Neural cell (in vitro differentiated cells): ENCODE results near the gene TRAF2. TPM values are rescaled to one million over a fixed set of nuclear protein-coding genes. Genes with fewer than 3 reads are reported as not detected.

Source experiments
- H2AFZ ChIP-seq: fragments of 200-600, 300-800 bp; sonication (generic), shearing (Covaris generic); 2 replicates; pipeline ENCODE4 v1.6.0; 2014; ENCODE audit warnings: low read depth, mild to moderate bottlenecking, antibody characterized with exemption, low read length, moderate library complexity
- H3F3A ChIP-seq: fragments of 200-600 bp; shearing (Covaris generic); 2 replicates; pipeline ENCODE4 v1.6.1; 2016; ENCODE audit warnings: mild to moderate bottlenecking, moderate library complexity, mixed read lengths, antibody characterized with exemption, low read length; ENCODE audit not compliant: insufficient read depth, poor library complexity, severe bottlenecking
- H3K27ac ChIP-seq: fragments of 200-600, 300-800 bp; sonication (generic), shearing (Covaris generic); 2 replicates; pipeline ENCODE4 v1.5.1; 2014; ENCODE audit warnings: mild to moderate bottlenecking, low read length, moderate library complexity
- H3K27me3 ChIP-seq: fragments of 300-800, 200-600 bp; sonication (generic), shearing (Covaris generic); 2 replicates; pipeline ENCODE4 v1.6.0; 2014; ENCODE audit warnings: mild to moderate bottlenecking, low read depth, low read length, moderate library complexity; ENCODE audit not compliant: insufficient read depth
- H3K36me3 ChIP-seq: fragments of 300-800, 200-600 bp; sonication (generic), shearing (Covaris generic); 2 replicates; pipeline ENCODE4 v1.5.1; 2014; ENCODE audit warnings: mild to moderate bottlenecking, antibody characterized with exemption, low read length, moderate library complexity; ENCODE audit not compliant: insufficient read depth
- H3K4me2 ChIP-seq: fragments of 300-800, 200-600 bp; sonication (generic), shearing (Covaris generic); 2 replicates; pipeline ENCODE4 v1.6.0; 2014; ENCODE audit warnings: mild to moderate bottlenecking, low read length
- H3K4me3 ChIP-seq: fragments of 300-800, 200-600 bp; sonication (generic), shearing (Covaris generic); 2 replicates; pipeline ENCODE4 v1.5.1; 2014; ENCODE audit warnings: mild to moderate bottlenecking, low read length, moderate library complexity
- H3K79me2 ChIP-seq: fragments of 200-600 bp; shearing (Covaris generic); replicated peaks from 2 replicates; pipeline ENCODE4 v1.6.0; 2014; ENCODE audit warnings: mild to moderate bottlenecking, low read length, moderate library complexity; ENCODE audit not compliant: insufficient read depth
- H3K9ac ChIP-seq: fragments of 300-800, 200-600 bp; sonication (generic), shearing (Covaris generic); 2 replicates; pipeline ENCODE4 v1.6.1; 2016; ENCODE audit warnings: mild to moderate bottlenecking, low read length, mixed read lengths
- H3K9me2 ChIP-seq: fragments of 200-600 bp; shearing (Covaris generic); 2 replicates; pipeline ENCODE4 v1.6.1; 2016; ENCODE audit warnings: mild to moderate bottlenecking, low read length, mixed read lengths; ENCODE audit not compliant: insufficient read depth
- H3K9me3 ChIP-seq: fragments of 200-600, 300-800 bp; sonication (generic), shearing (Covaris generic); 2 replicates; pipeline ENCODE4 v1.6.1; 2016; ENCODE audit warnings: mild to moderate bottlenecking, mixed run types, low read length, moderate library complexity, mixed read lengths
- H4K20me1 ChIP-seq: fragments of 200-600 bp; shearing (Covaris generic); 2 replicates; pipeline ENCODE4 v1.6.1; 2016; ENCODE audit warnings: mild to moderate bottlenecking, mixed run types; ENCODE audit not compliant: insufficient read depth
- CTCF ChIP-seq: fragments of 450-650 bp; IDR thresholded peaks from 2 replicates; pipeline ENCODE4 v1.5.1; 2014; ENCODE audit warnings: antibody characterized with exemption, mild to moderate bottlenecking, moderate library complexity; ENCODE audit not compliant: poor library complexity, severe bottlenecking
- EP300 ChIP-seq: fragments of 450-650 bp; conservative IDR thresholded peaks from 2 replicates; pipeline ENCODE4 v1.6.1; 2014; ENCODE audit warnings: antibody characterized with exemption, mild to moderate bottlenecking, moderate library complexity; ENCODE audit not compliant: poor library complexity, severe bottlenecking
- EZH2 ChIP-seq: fragments of 200-600, 300-800 bp; shearing (Covaris generic), sonication (generic); IDR thresholded peaks from 2 replicates; pipeline ENCODE4 v1.6.1; 2014; ENCODE audit warnings: antibody characterized with exemption, low read length, borderline replicate concordance, mild to moderate bottlenecking; ENCODE audit not compliant: insufficient read depth, poor library complexity, severe bottlenecking
- POLR2AphosphoS5 ChIP-seq: IDR thresholded peaks from 2 replicates; pipeline ENCODE4 v1.6.1; 2012
- RAD21 ChIP-seq: fragments of 450-650 bp; conservative IDR thresholded peaks from 2 replicates; pipeline ENCODE4 v1.6.1; 2014; ENCODE audit warnings: antibody characterized with exemption, mild to moderate bottlenecking, moderate library complexity
- REST ChIP-seq: IDR thresholded peaks from 2 replicates; pipeline ENCODE4 v1.6.1; 2012; ENCODE audit warnings: borderline replicate concordance
- SMC3 ChIP-seq: fragments of 450-650 bp; conservative IDR thresholded peaks from 2 replicates; pipeline ENCODE4 v1.6.1; 2014; ENCODE audit warnings: antibody characterized with exemption, mild to moderate bottlenecking, moderate library complexity; ENCODE audit not compliant: poor library complexity
- polyA plus RNA-seq: library from polyadenylated mRNA; depleted of rRNA; stranded (reverse); fragments of >200 nt; gene quantifications from 2 replicates; pipeline ENCODE4 v1.2.3, GENCODE V29; 2014

TRAF2 gene
- polyA plus RNA-seq, 1 donor from 2014 or later: 14.6 TPM

- Histone ChIP-seq H4K20me1 (no peaks in the 10 kb centered on the region), H3K9ac (no peak overlapping the region), H3F3A (no peaks in the 10 kb centered on the region), H3K9me2 (no peaks in the 10 kb centered on the region), H3K9me3 (no peaks in the 10 kb centered on the region), H2AFZ (no peak overlapping the region), H3K27me3 (no peaks in the 10 kb centered on the region), H3K4me3 (no peak overlapping the region), H3K27ac (no peak overlapping the region), H3K4me2 (no peak overlapping the region), H3K79me2 (peaks cover 8% of the 10 kb centered on the region), H3K36me3 (peaks cover 6% of the 10 kb centered on the region)
- no peak for TF ChIP-seq RAD21
- TF ChIP-seq EP300: no peak
- TF ChIP-seq POLR2AphosphoS5: no peak
- TF ChIP-seq EZH2: no peak
- TF ChIP-seq REST: no peak
- TF ChIP-seq CTCF: no peak
- no peak for TF ChIP-seq SMC3
These were observed 54.4 kb downstream of the TRAF2 start for GRCh38 chr9:136940526-136941230.

GRCh38 chr9:136941231-136942111, 55.2 kb downstream of the TRAF2 start:
- H3K4me3 ChIP-seq: no peak overlapping the region
- no peaks in the 10 kb centered on the region for H3F3A ChIP-seq
- H3K4me2 ChIP-seq: no peak overlapping the region
- no peak for TF ChIP-seq RAD21
- H2AFZ ChIP-seq: no peak overlapping the region
- no peak overlapping the region for H3K27ac ChIP-seq
- H3K9me2 ChIP-seq: no peaks in the 10 kb centered on the region
- H3K79me2 ChIP-seq: peaks cover 8% of the 10 kb centered on the region
- H4K20me1 ChIP-seq: no peaks in the 10 kb centered on the region
- peaks cover 6% of the 10 kb centered on the region for H3K36me3 ChIP-seq
- H3K9me3 ChIP-seq: no peaks in the 10 kb centered on the region
- no peak overlapping the region for H3K9ac ChIP-seq
- H3K27me3 ChIP-seq: no peaks in the 10 kb centered on the region
